Astrocyte (in vitro differentiated cells and primary cell): ENCODE results near the gene MPDU1. TPM values are rescaled to one million over a fixed set of nuclear protein-coding genes. Genes with fewer than 3 reads are reported as not detected.

Experiments used
- DNase-seq: peaks from one replicate; pipeline ENCODE4 v3.0.0-alpha.2; 2010; ENCODE audit warnings: low read depth
- FAIRE-seq: peaks from 2 replicates; lab custom pipeline; 2011; peaks lifted over from hg19 to GRCh38; lab: Jason Lieb, UNC
- H2AFZ ChIP-seq: 2 replicates; pipeline ENCODE4 v1.6.0; 2012; ENCODE audit warnings: low read depth, low read length, inconsistent platforms
- H3K27ac ChIP-seq: 2 replicates; pipeline ENCODE4 v1.5.1; 2011; ENCODE audit warnings: low read depth, low read length, inconsistent platforms
- H3K27me3 ChIP-seq: 2 replicates; pipeline ENCODE4 v1.6.0; 2011; ENCODE audit warnings: low read length, inconsistent platforms; ENCODE audit not compliant: insufficient read depth
- H3K36me3 ChIP-seq: 2 replicates; pipeline ENCODE4 v1.5.1; 2011; ENCODE audit warnings: low read length, inconsistent platforms; ENCODE audit not compliant: insufficient read depth
- H3K4me1 ChIP-seq: 2 replicates; pipeline ENCODE4 v1.5.1; 2011; ENCODE audit warnings: low read length, inconsistent platforms; ENCODE audit not compliant: insufficient read depth
- H3K4me2 ChIP-seq: 2 replicates; pipeline ENCODE4 v1.6.0; 2012; ENCODE audit warnings: low read length, inconsistent platforms
- H3K4me3 ChIP-seq: 2 replicates; pipeline ENCODE4 v1.5.1; 2011; ENCODE audit warnings: low read depth, mild to moderate bottlenecking, low read length, inconsistent platforms; ENCODE audit not compliant: insufficient read depth
- H3K79me2 ChIP-seq: 2 replicates; pipeline ENCODE4 v1.6.0; 2012; ENCODE audit warnings: mild to moderate bottlenecking, low read length, inconsistent platforms; ENCODE audit not compliant: insufficient read depth
- H3K9ac ChIP-seq: 2 replicates; pipeline ENCODE4 v1.6.0; 2012; ENCODE audit warnings: mild to moderate bottlenecking, low read length, inconsistent platforms
- H3K9me3 ChIP-seq: 2 replicates; pipeline ENCODE4 v1.5.1; 2012; ENCODE audit warnings: low read depth, mild to moderate bottlenecking, low read length, inconsistent platforms; ENCODE audit not compliant: insufficient read depth
- H4K20me1 ChIP-seq: 2 replicates; pipeline ENCODE4 v1.6.0; 2012; ENCODE audit warnings: low read length, inconsistent platforms; ENCODE audit not compliant: insufficient read depth
- H3K27ac Mint-ChIP-seq: one replicate; pipeline ENCODE4 v1.8.0; 2021; ENCODE audit warnings: mild to moderate bottlenecking, mixed read lengths; ENCODE audit not compliant: unreplicated experiment
- H3K27me3 Mint-ChIP-seq: one replicate; pipeline ENCODE4 v1.8.0; 2021; ENCODE audit warnings: low read depth, mixed read lengths; ENCODE audit not compliant: unreplicated experiment
- H3K36me3 Mint-ChIP-seq: one replicate; pipeline ENCODE4 v1.8.0; 2021; ENCODE audit warnings: low read depth, mixed read lengths; ENCODE audit not compliant: unreplicated experiment
- H3K4me1 Mint-ChIP-seq: one replicate; pipeline ENCODE4 v1.8.0; 2021; ENCODE audit warnings: low read depth, mixed read lengths; ENCODE audit not compliant: unreplicated experiment
- H3K4me3 Mint-ChIP-seq: one replicate; pipeline ENCODE4 v1.8.0; 2021; ENCODE audit warnings: mild to moderate bottlenecking, moderate library complexity, mixed read lengths; ENCODE audit not compliant: unreplicated experiment
- H3K9me3 Mint-ChIP-seq: one replicate; pipeline ENCODE4 v1.8.0; 2021; ENCODE audit warnings: mild to moderate bottlenecking, mixed read lengths; ENCODE audit not compliant: unreplicated experiment
- CTCF ChIP-seq: IDR thresholded peaks from 2 replicates; pipeline ENCODE4 v1.5.1; 2011; ENCODE audit warnings: low read depth, mild to moderate bottlenecking, inconsistent platforms, low read length, moderate library complexity; ENCODE audit not compliant: insufficient read depth
- EZH2 ChIP-seq: IDR thresholded peaks from 2 replicates; pipeline ENCODE4 v1.6.1; 2012; ENCODE audit warnings: mild to moderate bottlenecking, low read length, inconsistent platforms; ENCODE audit not compliant: insufficient read depth
- total RNA-seq: library from RNA; stranded (reverse); gene quantifications from 2 replicates; pipeline ENCODE4 v1.2.1, GENCODE V29; 2021

MPDU1 gene
- total RNA-seq, 1 donor from 2014 or later, result 51.2 TPM

- Mint-ChIP-seq H3K27ac (peak overlapping the region; percentile 50), H3K4me3 (peak overlapping the region; percentile 95), H3K36me3 (peaks cover 3% of the 10 kb centered on the region), H3K9me3 (no peaks in the 10 kb centered on the region), H3K4me1 (peaks cover 32% of the 10 kb centered on the region), H3K27me3 (no peaks in the 10 kb centered on the region)
- no peak overlapping the region for H2AFZ ChIP-seq
- H3K9ac ChIP-seq, result peak overlapping the region; percentile 5
- peaks cover 22% of the 10 kb centered on the region for H3K4me1 ChIP-seq
- FAIRE-seq (no peak), DNase-seq (no peak)
- peaks cover 10% of the 10 kb centered on the region for H3K36me3 ChIP-seq
- no peak overlapping the region for H3K27ac ChIP-seq
- no peaks in the 10 kb centered on the region for H3K27me3 ChIP-seq
- peaks cover 58% of the 10 kb centered on the region for H4K20me1 ChIP-seq
- TF ChIP-seq CTCF (no peak), EZH2 (no peak)
- H3K4me3 ChIP-seq, result peak overlapping the region; percentile 29
- no peaks in the 10 kb centered on the region for H3K9me3 ChIP-seq
- peaks cover 69% of the 10 kb centered on the region for H3K79me2 ChIP-seq
- peak overlapping the region; percentile 87 for H3K4me2 ChIP-seq
Measured at GRCh38 chr17:7612294-7612640, 28.6 kb downstream of the MPDU1 start.

DNA sequence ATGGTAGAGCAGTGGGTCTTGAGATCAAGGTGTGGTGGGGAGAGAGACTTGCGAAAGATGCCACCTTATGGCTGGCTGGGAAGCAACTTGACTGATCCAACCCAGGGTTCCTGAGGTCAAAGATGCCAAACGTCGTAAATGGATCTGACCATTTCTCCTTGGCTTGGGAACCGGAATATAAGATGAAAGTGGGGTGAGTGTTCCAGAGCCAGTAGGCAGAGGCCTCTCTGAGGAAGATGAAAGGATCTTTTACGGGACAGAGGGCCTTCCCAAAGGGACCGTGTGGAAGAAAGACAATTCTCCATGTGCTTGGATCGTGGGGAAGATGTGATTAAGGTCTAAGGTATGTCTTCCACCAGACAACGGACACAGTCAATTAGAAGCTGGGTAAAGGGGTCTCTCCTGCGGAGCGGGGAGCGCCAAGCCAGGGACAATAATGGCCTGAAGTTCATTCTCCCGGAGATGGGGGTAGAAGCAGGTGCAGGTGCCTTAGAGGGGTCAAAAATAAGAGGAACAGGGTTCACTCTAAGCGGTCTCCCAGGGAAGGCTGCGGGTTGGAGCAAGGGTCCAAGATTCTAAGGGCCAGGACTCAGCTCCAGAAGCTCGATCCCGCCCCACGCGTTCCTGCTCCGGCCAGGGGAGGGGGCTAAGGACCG lies 30.2 kb downstream of the MPDU1 start:
- FAIRE-seq (peak; percentile 29), DNase-seq (peak; percentile 39)
- Histone ChIP-seq H3K27ac (peak overlapping the region; percentile 82), H3K79me2 (peaks cover 53% of the 10 kb centered on the region), H2AFZ (peak overlapping the region; percentile 48), H3K27me3 (no peaks in the 10 kb centered on the region), H3K9ac (peak overlapping the region; percentile 93), H3K36me3 (peaks cover 6% of the 10 kb centered on the region), H3K9me3 (no peaks in the 10 kb centered on the region), H3K4me1 (peaks cover 22% of the 10 kb centered on the region), H4K20me1 (peaks cover 49% of the 10 kb centered on the region), H3K4me3 (peak overlapping the region; percentile 89), H3K4me2 (peak overlapping the region; percentile 87)
- H3K4me3 Mint-ChIP-seq, result peak overlapping the region; percentile 95
- TF ChIP-seq CTCF (no peak), EZH2 (no peak)
- no peaks in the 10 kb centered on the region for H3K9me3 Mint-ChIP-seq
- H3K27ac Mint-ChIP-seq, result peak overlapping the region; percentile 92
- no peaks in the 10 kb centered on the region for H3K27me3 Mint-ChIP-seq
- peaks cover 3% of the 10 kb centered on the region for H3K36me3 Mint-ChIP-seq
- H3K4me1 Mint-ChIP-seq, result peaks cover 32% of the 10 kb centered on the region
